NCI-H226 (cell line): ENCODE measurements around the gene RAPGEF2.
"Not testable (repeated sequence)": the region's sequence is repeated elsewhere in the genome, so short reads cannot be mapped to it uniquely, and the experiment has no call there.

ENCODE experiments used
- DNase-seq: peaks from one replicate; pipeline ENCODE4 v3.0.0-alpha.2; 2015

The RAPGEF2 gene

GRCh38 chr4:159102622-159103383, at the start of gene RAPGEF2:
TSS of gene RAPGEF2 (plus strand) at chr4:159103079. CDS start at chr4:159104163, 1,084 bp downstream.
- peak; percentile 90 for DNase-seq

- DNase-seq = no peak
Measured at GRCh38 chr4:159055833-159056232, 47.0 kb upstream of the RAPGEF2 start.

- DNase-seq = no peak
Measured at GRCh38 chr4:159060161-159060560, 42.7 kb upstream of the RAPGEF2 start.

GRCh38 chr4:159062381-159062780, 40.5 kb upstream of the RAPGEF2 start:
- DNase-seq = no peak

GRCh38 chr4:159065513-159066240, 37.2 kb upstream of the RAPGEF2 start:
- no peak for DNase-seq

DNA sequence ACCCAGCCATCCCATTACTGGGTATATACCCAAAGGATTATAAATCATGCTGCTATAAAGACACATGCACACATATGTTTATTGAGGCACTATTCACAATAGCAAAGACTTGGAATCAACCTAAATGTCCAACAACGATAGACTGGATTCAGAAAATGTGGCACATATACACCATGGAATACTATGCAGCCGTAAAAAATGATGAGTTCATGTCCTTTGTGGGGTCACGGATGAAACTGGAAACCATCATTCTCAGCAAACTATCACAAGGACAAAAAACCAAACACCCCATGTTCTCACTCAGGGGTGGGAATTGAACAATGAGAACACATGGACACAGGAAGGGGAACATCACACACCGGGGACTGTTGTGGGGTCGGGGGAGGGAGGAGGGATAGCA, 34.7 kb upstream of the RAPGEF2 start:
- not testable (repeated sequence) for DNase-seq

DNA sequence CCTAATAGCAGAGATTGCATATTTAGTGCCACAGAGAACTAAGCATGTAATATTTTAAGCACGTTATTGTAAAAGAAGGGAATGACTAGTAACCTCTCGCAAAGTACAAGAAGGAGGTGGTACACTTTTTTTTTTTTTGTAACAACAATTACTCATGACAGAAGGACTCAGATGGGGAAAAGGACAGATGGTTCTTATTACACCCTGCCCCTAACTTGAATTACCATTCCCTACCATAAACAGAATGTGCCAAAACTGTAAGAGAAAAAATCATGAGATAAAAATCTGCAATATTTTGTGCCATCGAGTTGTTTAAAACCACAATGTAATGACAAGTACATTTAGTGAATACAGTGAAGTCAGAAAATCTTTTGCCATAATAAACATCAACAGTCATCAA, 33.0 kb upstream of the RAPGEF2 start:
- DNase-seq = no peak

DNA sequence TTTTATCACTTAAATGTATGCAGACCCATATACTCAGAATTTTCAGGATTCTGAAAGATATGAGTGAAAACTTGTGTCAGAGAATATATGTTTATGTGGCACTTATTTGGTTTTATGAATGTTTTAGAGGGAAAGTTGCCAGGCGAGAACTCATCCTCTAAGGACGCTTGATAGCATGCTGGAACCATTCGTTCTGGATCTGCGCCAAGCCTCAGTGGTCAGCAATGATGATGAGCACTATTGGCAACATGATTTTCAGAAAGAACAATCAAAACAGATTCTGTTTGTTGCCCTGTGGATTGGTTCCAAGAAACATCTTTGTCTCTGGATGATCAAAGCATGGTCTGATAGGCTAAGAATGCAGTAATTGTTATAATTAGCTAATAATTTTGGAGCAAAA, 32.1 kb upstream of the RAPGEF2 start:
- no peak for DNase-seq

DNA sequence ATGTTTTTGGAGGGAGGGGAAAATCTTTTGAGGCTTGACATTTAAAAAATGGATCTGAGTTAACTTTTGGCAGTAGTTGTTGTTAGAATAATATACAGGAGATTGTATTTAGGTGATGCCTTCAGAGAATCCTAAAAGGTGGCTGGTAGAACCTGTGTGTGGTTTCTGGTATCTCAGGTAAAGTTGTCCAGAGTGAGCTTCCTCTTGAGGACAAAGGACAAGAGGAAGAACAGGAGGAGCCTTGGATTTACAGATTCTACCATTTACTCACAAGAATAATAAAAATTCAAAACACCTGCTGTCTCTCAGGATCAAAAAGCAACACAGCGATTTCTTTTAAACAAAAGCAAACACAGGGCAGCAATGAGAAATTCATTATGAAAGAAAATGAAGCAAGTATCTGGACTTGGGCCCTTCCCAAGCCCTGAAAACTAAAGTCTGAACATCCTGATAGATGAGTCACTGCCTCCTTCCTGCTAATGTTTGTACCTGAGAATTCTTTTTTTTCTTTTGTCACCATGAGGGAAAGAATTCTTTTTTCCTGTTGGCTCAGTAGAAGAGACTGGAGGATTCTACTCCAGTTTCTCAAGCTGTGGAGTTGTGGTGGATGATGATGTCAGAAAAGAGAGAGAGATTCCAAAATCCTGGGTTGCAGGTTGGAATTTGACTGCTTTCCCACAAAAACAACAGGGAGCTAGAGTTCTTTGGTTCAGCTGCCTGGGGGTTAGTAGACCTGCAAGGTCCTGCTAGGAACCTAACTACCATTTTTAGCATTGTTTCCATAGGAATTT, 31.5 kb upstream of the RAPGEF2 start:
- DNase-seq = peak; percentile 70

DNA sequence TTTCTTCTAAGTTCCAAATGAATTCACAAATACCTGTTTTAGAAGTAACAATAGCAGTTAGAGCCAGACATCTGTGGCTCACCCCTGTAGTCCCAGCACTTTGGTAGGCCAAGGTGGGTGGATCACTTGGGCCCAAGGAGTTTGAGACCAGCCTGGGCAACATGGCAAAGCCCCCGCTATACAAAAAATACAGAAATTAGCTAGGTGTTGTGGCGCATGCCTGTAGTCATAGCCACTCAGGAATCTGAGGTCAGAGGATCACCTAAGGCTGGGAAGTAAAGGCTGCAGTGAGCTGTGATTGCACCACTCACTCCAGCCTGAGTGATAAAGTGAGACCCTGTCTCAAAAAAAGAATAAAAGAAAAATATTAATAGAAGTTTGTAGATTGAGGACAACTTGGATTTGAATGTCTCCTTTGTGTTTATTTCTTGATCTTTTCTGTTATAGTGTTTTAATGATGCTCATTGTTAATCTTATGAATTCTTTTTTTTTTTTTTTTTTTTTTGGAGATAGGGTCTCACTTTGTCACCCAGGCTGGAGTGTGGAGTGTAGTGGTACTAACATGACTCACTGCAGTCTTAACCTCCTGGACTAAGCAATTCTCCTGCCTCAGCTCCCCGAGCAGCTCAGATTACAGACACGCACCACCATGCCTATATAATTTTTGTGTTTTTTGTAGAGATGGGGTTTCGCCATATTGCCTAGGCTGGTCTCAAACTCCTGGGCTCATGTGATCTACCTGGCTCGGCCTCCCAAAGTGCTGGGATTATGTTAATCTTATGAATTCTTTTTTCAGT, 30.7 kb upstream of the RAPGEF2 start:
- DNase-seq = no peak

GRCh38 chr4:159075531-159075932, 27.3 kb upstream of the RAPGEF2 start:
- no peak for DNase-seq

GRCh38 chr4:159077018-159077417, 25.9 kb upstream of the RAPGEF2 start:
- not testable (repeated sequence) for DNase-seq

DNA sequence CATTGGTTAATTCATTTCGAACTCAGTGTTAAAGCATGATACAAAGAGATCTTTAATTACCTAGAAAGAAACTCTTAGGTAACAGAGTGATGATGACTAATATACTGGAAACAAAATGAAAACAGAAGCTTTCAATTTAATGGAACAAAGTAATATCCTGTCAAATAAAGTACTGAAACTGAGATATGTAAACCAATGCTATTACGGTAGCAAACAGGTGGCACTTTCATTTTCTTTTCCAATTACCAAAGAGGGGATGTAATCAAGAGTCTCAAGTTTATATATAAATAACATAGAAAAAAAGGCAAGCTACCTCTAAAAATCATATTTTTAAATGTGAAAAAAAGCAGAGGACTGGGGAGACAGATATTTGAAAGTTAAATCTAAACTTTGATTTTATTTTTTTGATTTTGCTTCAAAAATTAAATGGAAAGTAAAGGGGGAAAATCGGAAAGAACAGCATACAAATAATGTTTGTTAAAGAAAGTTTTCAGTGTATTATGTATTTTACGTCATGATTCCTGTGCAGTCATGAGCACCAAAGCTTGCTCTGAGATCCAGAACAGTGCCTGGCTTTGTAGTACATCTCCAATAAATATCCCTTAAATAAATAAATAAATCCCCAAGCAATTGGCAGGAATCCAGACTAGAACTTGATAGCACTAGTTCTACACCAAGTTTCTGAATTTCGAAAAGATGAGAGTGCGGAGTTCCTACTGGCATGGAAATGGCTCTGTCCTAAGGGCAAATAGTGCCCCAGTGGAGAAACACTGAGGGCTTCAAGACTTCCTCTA, 25.0 kb upstream of the RAPGEF2 start:
- no peak for DNase-seq

- DNase-seq = no peak
Measured at GRCh38 chr4:159079074-159079473, 23.8 kb upstream of the RAPGEF2 start.

DNA sequence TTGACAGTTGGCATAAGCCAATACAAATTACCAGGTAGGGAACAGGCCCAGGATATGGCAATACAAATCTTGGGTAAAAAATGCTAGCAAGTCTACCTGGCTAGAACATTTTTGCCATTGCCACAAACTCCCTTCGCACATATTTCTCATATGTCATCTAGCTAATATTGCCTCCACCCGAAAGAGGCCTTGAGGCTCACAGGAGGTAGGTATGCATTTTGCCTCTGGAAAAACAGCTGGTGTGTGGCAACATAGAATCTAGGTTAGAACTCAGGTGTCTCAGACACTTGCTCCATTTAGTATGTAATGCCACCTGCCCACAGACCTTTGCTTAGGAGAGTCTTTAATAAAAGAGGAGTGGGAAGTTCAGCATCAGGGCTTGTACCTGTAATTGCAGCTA, 16.3 kb upstream of the RAPGEF2 start:
- DNase-seq = no peak

GRCh38 chr4:159090255-159090654, 12.6 kb upstream of the RAPGEF2 start:
- DNase-seq = no peak

DNA sequence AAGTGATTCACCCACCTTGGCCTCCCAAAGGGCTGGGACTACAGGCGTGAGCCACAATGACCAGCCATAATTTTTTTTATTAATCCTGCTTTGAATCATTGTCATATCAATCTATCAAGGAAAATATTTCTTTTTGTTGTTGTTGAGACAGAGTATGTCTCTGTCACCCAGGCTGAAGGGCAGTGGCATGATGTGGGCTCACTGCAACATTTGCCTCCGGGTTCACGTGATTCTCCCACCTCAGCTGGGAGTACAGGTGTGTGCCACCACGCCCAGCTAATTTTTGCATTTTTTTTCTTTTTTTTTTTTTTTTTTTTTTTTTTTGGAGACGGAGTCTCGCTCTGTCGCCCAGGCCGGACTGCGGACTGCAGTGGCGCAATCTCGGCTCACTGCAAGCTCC, 8.7 kb upstream of the RAPGEF2 start:
- DNase-seq = not testable (repeated sequence)

- no peak for DNase-seq
Measured at GRCh38 chr4:159096434-159096833, 6.4 kb upstream of the RAPGEF2 start.

- no peak for DNase-seq
Measured at GRCh38 chr4:159097144-159097543, 5.7 kb upstream of the RAPGEF2 start.

DNA sequence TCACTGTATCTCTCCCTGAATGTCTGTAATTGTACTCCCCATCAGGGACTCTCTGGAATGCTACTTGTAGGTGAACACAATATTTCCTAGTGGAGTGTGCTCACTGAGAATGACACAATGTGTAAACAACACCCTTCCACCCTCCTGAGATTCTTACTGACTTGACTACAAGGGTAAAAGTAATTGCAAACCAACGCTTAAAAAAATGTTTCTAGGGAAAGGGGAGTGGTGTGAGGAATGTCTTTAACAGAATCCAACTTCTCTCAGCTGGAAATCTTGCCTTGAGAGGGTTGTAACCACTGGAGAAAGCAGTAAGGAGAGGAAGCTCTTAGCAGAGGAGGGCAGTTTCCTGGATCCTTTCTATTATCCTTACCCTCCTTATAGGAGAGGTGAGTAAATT, 5.1 kb upstream of the RAPGEF2 start:
- peak; percentile 22 for DNase-seq

DNA sequence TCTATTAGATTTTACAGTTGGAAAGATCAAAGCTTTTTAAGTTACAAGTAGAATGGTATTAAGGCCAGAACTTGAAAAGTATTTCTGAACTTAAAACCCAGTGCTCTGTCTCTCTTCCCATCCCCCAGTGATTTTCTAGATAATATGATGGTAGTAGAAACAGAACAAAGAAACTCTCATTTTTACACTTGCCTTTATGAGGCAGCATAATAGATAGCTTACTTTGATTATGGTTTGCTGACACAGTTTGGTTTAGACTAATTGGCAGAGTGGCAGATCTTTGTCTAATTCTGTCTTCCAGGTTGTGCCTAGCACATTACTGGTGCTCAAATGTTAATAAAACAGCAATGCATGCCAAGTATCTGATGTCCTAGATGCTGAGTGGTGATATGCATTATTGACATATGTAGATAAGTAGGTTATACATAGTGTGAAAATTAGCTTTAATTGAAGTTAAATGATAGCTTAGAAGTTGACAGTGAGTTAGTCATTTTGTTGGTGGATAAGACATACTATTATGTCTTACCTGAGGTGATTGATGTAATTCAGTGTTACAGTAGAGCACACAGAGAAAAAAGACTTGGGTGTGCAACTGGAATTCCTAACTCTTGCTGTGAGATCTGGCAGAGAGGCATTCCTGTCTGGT, 4.3 kb upstream of the RAPGEF2 start:
- DNase-seq = no peak
